Measurements from ENCODE around the gene YOD1.
"Not testable (repeated sequence)": the region's sequence is repeated elsewhere in the genome, so short reads cannot be mapped to it uniquely, and the experiment has no call there.

The YOD1 gene

GRCh38 chr1:207049054-207049453, 2.0 kb downstream of the YOD1 start:
- ATAC-seq (no peak), DNase-seq (no peak)

- ATAC-seq (no peak), DNase-seq (no peak)
Measured at GRCh38 chr1:207048041-207048440, 3.0 kb downstream of the YOD1 start.

- DNase-seq: no peak
- no peak for ATAC-seq
Measured at GRCh38 chr1:207047505-207047904, 3.5 kb downstream of the YOD1 start.

GRCh38 chr1:207045453-207045852, 5.6 kb downstream of the YOD1 start:
- DNase-seq: no peak

GRCh38 chr1:207041397-207041796, 9.6 kb downstream of the YOD1 start:
- not testable (repeated sequence) for ATAC-seq, DNase-seq

More at GRCh38 chr1:207045453-207045852, 5.6 kb downstream of the YOD1 start:
- ATAC-seq: no peak

- no peak for ATAC-seq
- DNase-seq: no peak
Measured at GRCh38 chr1:207040181-207040533, 10.9 kb downstream of the YOD1 start.

GRCh38 chr1:207039380-207040180, 11.4 kb downstream of the YOD1 start:
- ATAC-seq (no peak), DNase-seq (no peak)

GRCh38 chr1:207036865-207037264, 14.1 kb downstream of the YOD1 start:
- ATAC-seq: no peak

GRCh38 chr1:207035877-207036551, 15.0 kb downstream of the YOD1 start:
- ATAC-seq: no peak
- no peak for DNase-seq

More at GRCh38 chr1:207036865-207037264, 14.1 kb downstream of the YOD1 start:
- DNase-seq: no peak

- no peak for DNase-seq
Measured at GRCh38 chr1:207034998-207035397, 16.0 kb downstream of the YOD1 start.

GRCh38 chr1:207034208-207034607, 16.8 kb downstream of the YOD1 start:
- DNase-seq (no peak), ATAC-seq (no peak)

More at GRCh38 chr1:207034998-207035397, 16.0 kb downstream of the YOD1 start:
- peak; percentile 61 for ATAC-seq

GRCh38 chr1:207033302-207033701, 17.7 kb downstream of the YOD1 start:
- ATAC-seq (no peak), DNase-seq (no peak)

GRCh38 chr1:207032528-207033017, 18.4 kb downstream of the YOD1 start, which contains the start of gene C1orf116:
TSS of gene C1orf116 (minus strand) at chr1:207032756. CDS start at chr1:207027598, 5,158 bp downstream.
- no peak for DNase-seq
- no peak for ATAC-seq

GRCh38 chr1:207031632-207032264, 19.3 kb downstream of the YOD1 start:
- ATAC-seq: no peak
- DNase-seq: no peak

GRCh38 chr1:207031016-207031415, 20.0 kb downstream of the YOD1 start:
- ATAC-seq (no peak), DNase-seq (no peak)

- no peak for DNase-seq
- no peak for ATAC-seq
Measured at GRCh38 chr1:207030522-207031009, 20.4 kb downstream of the YOD1 start.

- DNase-seq: no peak
- ATAC-seq: no peak
Measured at GRCh38 chr1:207029701-207030521, 21.1 kb downstream of the YOD1 start.

GRCh38 chr1:207028884-207029650, 21.9 kb downstream of the YOD1 start:
- DNase-seq (no peak), ATAC-seq (no peak)

GRCh38 chr1:207027921-207028320, 23.1 kb downstream of the YOD1 start:
- no peak for ATAC-seq

GRCh38 chr1:207027206-207027777, 23.7 kb downstream of the YOD1 start:
- ATAC-seq: no peak
- DNase-seq: no peak

More at GRCh38 chr1:207027921-207028320, 23.1 kb downstream of the YOD1 start:
- no peak for DNase-seq
